G401.6 (cell line): ENCODE data around the gene GIPC1.
"Not testable (repeated sequence)": the region's sequence is repeated elsewhere in the genome, so short reads cannot be mapped to it uniquely, and the experiment has no call there.

Experiments used
- FAIRE-seq: peaks from 2 replicates; lab custom pipeline; 2012; peaks lifted over from hg19 to GRCh38; lab: Jason Lieb, UNC

GIPC1 gene

GRCh38 chr19:14517446-14517839 is 21.5 kb upstream of the GIPC1 start:
- FAIRE-seq, result no peak

GRCh38 chr19:14516746-14517438 is 21.0 kb upstream of the GIPC1 start:
- no peak for FAIRE-seq

GRCh38 chr19:14516048-14516534 is 20.2 kb upstream of the GIPC1 start:
- no peak for FAIRE-seq

- no peak for FAIRE-seq
Measured at GRCh38 chr19:14515501-14516047, 19.6 kb upstream of the GIPC1 start.

- no peak for FAIRE-seq
Measured at GRCh38 chr19:14514215-14514863, 18.4 kb upstream of the GIPC1 start.

GRCh38 chr19:14512406-14512961 is 16.6 kb upstream of the GIPC1 start:
- no peak for FAIRE-seq

DNA sequence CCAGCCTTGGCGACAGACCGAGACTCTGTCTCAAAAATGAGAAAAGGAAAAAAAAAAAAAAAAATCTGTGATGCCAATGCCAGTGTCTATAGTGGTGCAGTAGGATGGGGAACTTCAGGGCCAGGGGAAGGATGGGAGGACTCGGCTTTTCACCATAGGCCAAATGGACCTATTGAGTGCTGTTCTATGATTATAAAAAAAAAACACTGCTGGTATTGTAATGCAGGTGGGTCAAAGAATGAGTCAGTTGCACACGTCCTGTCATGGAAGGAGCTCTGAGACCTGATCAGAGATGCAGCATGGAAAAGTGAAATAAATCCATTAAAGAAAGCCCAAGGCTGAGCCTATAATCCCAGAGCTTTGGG is 15.3 kb upstream of the GIPC1 start:
- no peak for FAIRE-seq

DNA sequence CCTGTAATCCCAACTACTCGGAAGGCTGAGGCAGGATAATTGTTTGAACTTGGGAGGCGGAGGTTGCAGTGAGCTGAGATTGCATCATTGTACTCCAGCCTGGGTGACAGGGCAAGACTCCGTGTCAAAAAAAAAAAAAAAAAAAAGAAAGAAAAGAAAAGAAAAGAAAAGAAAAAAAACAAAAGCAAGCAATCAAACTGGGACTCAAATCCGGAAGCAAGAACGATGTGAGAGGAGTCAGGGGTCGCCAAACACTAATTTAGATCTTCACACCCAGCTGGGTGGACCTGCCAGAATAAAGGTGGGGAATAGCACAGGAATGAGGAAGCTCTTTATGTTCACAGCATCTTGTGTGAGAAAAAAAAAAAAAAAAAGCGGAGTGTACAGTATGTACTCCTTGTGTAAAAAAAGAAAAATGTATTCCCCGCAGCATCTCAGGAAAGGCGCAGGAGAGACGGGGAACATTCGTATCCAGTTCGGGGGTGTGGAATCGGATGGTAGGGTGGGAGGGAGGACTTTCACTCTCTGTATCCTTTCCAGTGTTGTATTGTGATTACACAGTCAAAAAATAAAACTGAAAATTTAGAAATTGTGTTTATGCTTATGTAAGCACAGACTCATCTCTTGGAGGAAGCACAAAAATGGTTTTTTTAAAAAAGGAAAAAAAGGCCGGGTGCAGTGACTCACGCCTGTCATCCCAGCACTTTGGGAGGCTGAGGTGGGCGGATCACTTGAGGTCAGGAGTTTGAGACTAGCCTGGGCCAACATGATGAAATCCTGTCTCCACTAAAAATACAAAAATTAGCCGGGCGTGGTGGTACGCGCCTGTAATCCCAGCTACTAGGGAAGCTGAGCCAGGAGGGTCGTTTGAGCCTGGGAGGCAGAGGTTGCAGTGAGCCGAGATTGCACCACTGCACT is 14.6 kb upstream of the GIPC1 start:
- no peak for FAIRE-seq

- no peak for FAIRE-seq
Measured at GRCh38 chr19:14507704-14508542, 12.0 kb upstream of the GIPC1 start.

- FAIRE-seq, result no peak
Measured at GRCh38 chr19:14505488-14506239, 9.7 kb upstream of the GIPC1 start.

DNA sequence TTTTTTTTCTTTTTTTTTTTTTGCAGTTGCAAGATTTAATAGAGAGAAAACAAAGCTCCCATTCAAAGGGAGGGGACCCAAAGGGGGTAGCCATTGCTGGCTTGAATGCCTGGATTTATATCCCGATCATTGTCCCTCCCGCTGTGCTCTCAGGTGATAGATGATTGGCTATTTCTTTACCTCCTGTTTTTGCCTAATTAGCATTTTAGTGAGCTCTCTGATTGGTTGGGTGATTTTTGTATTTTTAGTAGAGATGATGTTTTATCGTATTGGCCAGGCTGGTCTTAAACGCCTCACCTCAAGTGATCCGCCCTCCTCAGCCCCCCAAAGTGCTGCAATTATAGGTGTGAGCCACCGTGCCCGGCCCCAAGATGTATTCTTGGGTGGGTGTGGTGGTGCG is 8.6 kb upstream of the GIPC1 start:
- not testable (repeated sequence) for FAIRE-seq

- no peak for FAIRE-seq
Measured at GRCh38 chr19:14503285-14503684, 7.4 kb upstream of the GIPC1 start.

- no peak for FAIRE-seq
Measured at GRCh38 chr19:14502334-14503092, 6.6 kb upstream of the GIPC1 start.

GRCh38 chr19:14497228-14497921 is 1.4 kb upstream of the GIPC1 start:
- FAIRE-seq, result no peak

DNA sequence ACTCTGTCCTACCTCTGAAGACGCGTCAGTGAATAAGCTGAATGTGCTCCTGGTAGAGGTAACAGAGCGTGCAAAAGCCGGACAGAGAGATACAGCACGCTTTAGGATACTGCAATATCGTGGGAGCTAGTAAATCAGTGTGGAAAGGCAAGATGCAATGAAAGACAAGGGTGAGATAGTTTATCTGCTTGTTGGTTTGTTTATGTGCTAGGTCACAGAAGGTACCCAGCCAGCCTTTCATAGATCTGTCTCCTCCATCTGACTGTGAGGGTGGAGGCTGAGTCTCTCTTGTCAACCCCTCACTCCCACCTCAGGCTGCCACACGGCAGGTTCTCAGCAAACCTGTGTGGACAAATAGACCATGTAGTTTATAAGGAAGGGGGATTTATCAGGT is 904 bp upstream of the GIPC1 start:
- no peak for FAIRE-seq

- no peak for FAIRE-seq
Measured at GRCh38 chr19:14495672-14496028, 277 bp downstream of the GIPC1 start.

- no peak for FAIRE-seq
Measured at GRCh38 chr19:14494910-14495671, 836 bp downstream of the GIPC1 start.

DNA sequence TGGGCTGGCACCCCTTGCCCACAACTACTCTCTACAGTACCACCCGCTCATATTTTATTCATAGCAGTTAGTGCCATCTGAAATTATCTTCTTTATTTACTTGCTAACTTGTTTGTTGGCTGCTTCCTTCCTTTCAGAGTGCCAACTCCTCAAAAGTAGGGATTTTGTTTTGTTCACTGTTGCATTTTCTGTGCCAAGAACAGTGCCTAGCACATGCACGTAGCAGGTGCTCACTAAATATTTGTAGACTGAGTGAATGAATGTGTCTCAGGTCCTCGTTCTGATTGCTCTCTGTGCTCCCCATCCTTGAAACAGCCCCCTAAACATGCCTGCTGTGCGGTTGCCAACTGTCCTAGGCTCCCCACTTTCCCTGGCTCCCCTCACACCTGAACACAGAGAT is 1.5 kb downstream of the GIPC1 start:
- no peak for FAIRE-seq
